ENCODE measurements around the gene LRRC63.

GRCh38 chr13:46207828-46208227 is 3.9 kb upstream of the LRRC63 start:
- TF ChIP-seq POLR2A (IDR thresholded peaks at IDR 0.05) (no peak), CTCF (IDR thresholded peaks at IDR 0.05) (no peak), EP300 (IDR thresholded peaks at IDR 0.05) (no peak), POLR2AphosphoS5 (IDR thresholded peaks at IDR 0.05) (no peak)

Measured in upper lobe of left lung (tissue), 4 donors.